NCI-H146 treated with DMSO at 0.1 percent for 48 hours (cell line): ENCODE data around the gene ZNF366.

Experiments
- DNase-seq: peaks from one replicate; lab custom pipeline; 2025; ENCODE audit not compliant: unreplicated experiment; lab: John Stamatoyannopoulos, UW

ZNF366 gene

GRCh38 chr5:72443883-72444282 is 63.3 kb downstream of the ZNF366 start:
- no peak for DNase-seq

DNA sequence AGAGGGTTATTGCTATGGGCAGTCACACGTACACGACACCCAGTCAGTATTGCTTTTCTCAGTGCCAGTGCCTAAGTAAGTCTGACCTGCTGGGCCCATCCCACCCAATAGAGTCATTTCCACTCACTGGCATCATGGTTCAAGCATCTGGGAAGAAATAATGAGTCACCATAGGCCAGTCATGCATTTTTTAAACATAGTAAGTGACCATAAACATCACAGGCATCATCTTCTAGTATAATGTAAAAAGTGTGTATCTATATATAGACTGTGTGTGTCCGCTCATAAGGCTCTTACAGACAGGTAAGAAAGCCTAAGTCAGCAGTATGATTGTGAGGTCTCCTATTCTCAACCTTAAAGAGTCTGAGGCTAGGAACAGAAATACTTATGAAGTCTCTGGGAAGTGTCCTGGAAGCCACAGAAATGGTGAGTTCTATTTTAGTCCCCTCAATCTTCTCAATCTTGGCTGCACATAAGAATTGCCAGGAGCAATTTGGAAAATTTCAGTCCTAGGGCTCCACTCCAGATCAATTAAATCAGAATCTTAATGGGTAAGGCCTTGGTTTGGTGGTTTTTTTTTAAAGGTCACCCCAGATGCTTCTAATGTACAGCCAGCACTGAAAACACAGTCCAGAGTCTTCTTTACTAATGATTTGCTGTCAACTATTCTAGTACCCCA is 65.2 kb downstream of the ZNF366 start:
- no peak for DNase-seq

DNA sequence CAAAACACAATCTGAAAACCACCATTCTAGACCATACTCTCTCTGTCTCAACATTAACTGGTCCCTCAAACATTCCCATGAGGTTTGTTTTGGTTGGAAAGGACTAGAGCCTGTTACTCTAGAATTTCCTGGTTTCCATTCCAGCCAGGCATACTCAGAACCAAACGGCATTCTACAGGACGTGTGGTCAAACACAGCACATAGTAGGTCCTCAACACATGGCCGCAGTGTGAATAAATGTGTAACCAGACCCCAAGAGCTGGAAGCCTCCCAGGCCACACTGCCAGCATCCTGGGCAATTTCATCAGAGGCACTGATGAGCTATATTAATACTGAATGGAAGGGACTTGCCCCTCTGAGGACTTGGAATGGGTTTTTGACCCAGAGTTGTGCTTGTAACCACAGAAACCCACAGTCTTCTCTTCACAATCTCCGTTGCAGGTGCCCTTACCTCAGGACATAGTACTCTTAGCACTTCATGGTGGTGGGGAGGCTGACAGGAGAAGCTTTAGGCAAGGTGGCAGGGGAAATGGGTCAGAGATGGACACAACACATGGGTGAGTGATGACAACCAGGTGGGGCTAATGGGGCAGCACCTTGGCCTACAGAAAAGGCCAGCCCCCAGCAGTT is 66.0 kb downstream of the ZNF366 start:
- DNase-seq = no peak

DNA sequence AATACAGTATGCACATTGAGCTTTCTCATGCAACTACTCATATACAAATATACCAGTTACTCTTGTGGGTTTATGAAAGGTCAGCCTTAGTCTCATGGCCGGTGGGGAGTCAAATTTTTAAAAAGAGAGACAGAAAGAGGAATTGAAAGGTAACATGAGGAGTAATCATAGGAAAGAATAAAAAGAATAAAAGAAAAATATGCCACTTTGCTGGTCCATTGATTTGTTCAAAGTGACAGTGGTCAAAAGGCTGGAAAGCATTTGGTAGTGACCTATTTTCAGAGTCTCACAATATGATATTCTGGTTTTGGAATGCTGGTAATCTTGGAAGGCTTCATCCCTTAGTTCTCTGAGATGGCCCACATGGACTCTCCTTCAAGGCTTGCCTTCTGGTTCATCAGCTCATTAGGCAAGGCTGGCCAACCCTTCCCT is 67.0 kb downstream of the ZNF366 start:
- no peak for DNase-seq

GRCh38 chr5:72439192-72439591 is 68.0 kb downstream of the ZNF366 start:
- DNase-seq = no peak

GRCh38 chr5:72438141-72438540 is 69.1 kb downstream of the ZNF366 start:
- no peak for DNase-seq

DNA sequence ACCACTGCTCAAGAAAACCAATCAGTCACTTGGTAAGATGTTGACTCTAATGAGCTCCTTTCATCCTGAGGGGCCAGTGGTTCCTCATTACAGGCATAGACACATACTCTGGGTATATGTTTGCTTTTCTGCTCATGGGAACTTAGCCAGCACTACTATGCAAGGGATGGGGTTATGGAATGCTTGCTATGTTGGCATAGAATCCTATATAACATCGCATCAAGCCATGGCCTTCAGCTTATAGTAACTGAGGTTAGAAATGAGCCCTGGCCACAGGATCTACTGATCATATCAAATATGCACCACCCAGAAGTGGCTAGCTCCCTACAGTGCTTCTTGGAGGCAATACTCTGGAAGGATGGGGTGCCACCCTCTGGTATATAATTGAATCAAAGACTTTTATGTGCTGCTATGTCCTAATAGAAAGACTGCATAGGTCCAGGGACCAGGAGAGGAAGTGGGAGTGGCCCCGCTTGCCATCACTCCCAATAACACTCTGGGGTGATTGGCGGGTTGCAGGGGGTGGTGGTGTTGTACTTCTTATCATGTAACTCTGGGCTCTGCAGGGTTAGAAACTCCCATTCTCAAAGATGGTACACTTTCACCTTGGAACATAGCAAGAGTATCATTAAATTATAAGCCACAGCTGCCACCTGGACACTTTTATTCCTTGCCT is 70.3 kb downstream of the ZNF366 start:
- no peak for DNase-seq

GRCh38 chr5:72434781-72435437 is 72.3 kb downstream of the ZNF366 start:
- no peak for DNase-seq

GRCh38 chr5:72434056-72434780 is 73.0 kb downstream of the ZNF366 start:
- no peak for DNase-seq

DNA sequence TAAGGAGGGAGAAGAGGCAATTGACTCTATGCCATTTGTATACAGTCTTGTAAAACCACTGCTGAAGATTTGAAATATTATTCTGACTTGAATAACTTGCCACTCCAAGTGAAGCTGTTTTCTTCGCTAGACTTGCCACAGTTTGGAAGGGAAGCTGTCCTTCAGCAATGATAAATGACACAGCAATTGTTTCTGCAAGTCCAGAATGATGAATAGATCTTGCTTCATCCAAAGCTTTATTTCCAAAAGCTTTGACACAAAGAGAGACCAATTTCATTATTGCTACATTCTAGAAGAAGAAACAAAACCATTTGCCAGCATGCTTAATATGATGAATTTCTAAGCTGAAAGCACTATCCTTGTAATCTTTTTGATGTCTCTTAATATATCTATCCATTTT is 73.7 kb downstream of the ZNF366 start:
- no peak for DNase-seq

GRCh38 chr5:72428669-72429068 is 78.5 kb downstream of the ZNF366 start:
- DNase-seq = no peak

- no peak for DNase-seq
These were observed 79.4 kb downstream of the ZNF366 start for GRCh38 chr5:72427488-72428437.

DNA sequence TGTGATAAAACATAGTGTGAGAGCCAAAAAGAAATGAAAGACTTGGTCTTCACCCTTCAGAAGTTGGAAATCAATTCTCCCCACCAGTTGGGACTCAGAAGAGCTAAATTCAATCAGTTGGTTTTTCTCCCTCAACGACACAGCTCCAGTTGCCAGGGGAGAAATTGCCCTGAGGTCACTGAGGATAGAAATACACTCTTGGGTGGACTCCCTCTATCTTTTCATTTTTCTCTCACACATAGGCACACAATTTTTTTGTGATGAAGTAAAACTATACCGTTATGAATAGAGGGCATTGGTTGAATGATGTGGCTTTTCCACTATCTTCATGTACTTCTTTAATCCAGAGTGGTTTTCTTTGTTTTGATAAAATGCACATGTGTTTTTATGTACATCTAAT is 80.2 kb downstream of the ZNF366 start:
- no peak for DNase-seq

DNA sequence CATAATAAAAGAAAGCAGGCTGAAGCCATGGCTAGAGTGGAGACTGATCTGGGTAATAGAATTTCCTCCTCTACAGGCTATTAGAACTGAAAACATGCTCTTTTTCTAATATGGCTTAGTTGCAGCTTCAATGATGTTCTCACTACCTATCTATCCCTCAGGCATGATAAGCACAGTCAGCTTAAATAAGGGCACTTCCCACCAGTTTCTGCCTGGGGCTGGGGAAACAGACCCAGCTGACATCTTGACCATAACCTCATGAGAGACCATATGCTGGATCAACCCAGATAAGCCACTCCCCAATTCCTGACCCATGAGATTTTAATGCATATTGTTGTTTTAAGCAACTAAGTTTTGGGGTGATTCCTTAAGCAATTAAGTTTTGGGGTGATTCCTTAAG is 81.2 kb downstream of the ZNF366 start:
- no peak for DNase-seq

- DNase-seq = no peak
These were observed 88.9 kb downstream of the ZNF366 start for GRCh38 chr5:72418271-72418670.

- no peak for DNase-seq
These were observed 89.7 kb downstream of the ZNF366 start for GRCh38 chr5:72417333-72418062.

- no peak for DNase-seq
These were observed 91.4 kb downstream of the ZNF366 start for GRCh38 chr5:72415616-72416325.

DNA sequence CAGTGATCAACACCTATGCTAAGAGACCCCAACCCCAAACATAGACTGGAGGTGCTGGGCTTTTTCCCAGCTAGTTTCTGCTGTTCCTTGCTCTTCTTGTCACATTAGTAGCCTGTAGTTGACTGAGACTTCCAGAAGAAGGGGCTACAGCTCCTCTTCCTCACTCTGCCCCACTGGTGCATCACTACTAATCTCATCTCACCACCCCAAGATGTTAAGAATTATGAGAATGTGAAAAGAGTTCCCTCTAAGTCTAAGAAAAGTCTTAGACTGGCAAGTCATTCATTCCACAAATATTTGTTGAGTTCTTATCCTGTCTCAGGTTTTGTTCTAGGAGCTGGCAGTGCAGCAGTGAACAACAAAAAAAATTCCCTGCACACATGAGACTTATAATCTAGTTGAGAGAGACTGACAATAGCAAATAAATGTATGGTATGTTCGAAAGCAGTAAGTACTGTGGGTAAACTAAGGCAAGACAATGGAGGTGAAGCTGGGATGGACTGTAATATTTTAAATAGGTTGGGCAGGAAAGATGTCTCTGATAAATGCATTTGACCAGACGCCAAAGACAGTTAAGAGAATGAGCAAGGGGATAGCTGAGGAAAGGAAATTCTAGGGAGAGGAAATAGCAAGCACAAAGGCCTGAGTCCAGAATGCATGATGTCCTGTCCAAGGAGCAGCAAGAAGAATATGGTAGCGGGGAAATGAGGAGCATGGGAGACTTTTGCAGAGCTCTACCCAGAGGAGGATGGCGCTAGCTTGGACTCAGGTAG is 94.7 kb downstream of the ZNF366 start:
- no peak for DNase-seq
